Left renal pelvis (tissue), 4 donors: ENCODE results near the gene ARHGAP26. TPM values are rescaled to one million over a fixed set of nuclear protein-coding genes. Genes with fewer than 3 reads are reported as not detected.
"Not testable (repeated sequence)": the region's sequence is repeated elsewhere in the genome, so short reads cannot be mapped to it uniquely, and the experiment has no call there.

Experiments used
- DNase-seq, 4 donors: peaks; one replicate each; pipeline ENCODE4 v3.0.0-alpha.2; 2013; ENCODE audit warnings: low read depth in 4 of 4, low spot score in 3 of 4
- polyA plus RNA-seq, 4 donors: library from polyadenylated mRNA; unstranded; fragments of 120-200 nt; gene quantifications; one replicate each; pipeline ENCODE4 v1.2.1, GENCODE V29; 2013; ENCODE audit not compliant: insufficient read length in 4 of 4

The ARHGAP26 gene
- polyA plus RNA-seq, 4 donors, result 9.9 to 12.9 (median 11.1) TPM

DNA sequence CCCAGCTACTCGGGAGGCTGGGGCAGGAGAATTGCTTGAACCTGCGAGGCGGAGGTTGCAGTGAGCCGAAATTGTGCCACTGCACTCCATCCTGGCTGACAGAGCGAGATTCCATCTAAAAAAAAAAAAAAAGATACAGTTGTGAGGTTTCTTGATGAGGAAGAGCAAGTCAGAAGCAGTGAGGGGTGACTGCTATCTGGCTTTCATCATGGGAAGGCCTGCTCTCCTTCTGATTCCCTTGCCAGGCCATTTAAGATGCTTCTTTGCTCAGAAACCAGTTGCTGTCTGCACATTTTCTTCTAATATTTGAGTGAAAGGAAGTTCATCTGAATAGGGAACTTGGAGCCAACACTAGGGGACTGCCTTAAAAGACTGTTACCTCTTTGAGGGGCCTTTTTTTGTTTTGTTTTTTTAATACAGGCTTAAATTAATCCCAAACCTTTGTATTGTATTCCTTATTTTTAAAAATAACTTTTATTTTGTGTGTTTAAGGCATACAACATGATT, 201.9 kb downstream of the ARHGAP26 start:
- DNase-seq, result no peak

DNA sequence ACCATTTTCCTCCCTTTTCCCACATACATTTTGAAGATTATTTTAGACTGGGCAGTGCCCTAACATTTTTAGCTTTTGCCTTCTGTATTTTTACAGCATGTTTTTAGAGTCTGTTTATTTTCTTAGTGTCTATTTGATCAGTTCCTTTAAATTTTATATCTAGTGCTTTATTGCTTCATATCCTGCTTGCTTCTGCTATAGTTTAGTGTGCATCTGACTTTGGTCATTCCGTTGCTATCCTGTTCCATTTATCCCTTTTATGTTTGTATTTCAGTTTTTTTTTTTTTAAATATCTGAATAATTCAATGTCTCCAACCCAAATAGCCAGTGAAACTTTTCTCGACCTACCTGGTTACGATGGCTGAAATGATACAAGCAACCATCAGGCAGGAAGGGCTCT, 203.8 kb downstream of the ARHGAP26 start:
- no peak for DNase-seq

DNA sequence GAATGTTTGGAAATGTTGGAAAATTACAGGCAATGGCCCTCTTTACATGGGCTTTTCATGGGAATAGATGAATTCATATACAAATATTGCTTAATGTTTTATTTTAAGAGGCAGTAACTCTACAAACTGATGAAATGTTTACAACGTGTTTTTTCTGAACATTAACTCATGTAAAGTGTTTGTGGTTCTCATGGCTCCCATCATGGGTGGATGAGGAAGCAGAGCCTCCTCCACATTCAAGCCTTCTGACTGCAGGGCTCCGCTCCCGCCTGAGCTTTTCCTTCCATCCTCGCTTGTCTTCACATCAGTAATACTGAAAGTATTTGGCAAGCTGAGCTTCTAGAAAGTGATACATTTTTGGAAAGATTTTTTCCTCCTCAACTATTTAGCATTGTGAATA, 204.2 kb downstream of the ARHGAP26 start:
- DNase-seq, result no peak

DNA sequence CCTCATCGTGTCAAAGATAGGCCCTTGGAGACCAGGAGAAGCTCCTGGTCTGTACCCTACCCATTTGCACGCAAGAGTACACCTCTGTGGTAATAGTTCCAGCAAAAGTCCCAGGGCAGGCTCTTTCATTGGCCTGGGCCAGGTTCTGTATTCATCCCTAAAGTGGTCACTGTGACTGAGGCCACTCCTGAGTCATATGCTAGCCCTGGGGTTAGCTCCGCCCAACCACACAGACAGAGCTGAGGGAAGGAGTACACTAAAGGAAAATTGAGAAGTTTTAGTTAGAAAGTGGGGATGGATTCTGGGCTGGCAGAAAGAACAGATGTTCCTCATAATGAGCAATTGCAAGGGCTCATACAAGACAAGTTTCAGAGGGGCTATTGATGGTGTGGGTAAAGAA, 206.7 kb downstream of the ARHGAP26 start:
- no peak for DNase-seq

DNA sequence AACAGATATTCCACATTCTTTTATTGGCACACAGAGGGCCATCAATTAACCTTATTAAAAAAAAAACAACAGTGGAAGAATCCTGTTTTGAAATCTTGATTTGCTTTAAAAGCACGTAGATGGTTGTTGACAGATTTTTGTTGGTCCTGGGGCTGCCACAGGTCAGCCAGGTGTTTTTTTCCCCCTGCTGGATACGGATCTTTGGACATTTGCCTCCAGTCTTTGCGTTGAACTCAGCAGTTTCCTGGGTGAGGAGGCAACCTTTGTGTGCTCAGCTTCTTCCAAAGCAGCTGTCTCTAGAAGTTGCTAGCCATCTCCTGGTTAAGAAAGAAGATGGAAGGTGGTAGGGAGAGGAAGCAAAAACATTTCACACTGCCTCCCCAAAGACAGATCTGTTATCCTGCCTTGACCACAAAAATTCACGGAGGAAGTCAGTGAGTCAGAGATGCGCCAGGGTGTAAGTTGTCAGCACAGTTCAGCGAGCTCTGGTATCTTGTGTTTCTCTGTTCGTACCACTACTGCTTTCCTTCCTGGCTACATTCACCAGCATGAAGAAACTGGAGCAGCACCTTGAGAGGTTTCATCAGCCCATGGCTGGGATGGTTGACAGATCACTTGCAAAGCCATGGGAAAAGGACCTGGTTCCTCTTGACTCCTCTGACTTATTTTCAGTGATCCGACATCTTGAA, 207.3 kb downstream of the ARHGAP26 start:
- no peak for DNase-seq

DNA sequence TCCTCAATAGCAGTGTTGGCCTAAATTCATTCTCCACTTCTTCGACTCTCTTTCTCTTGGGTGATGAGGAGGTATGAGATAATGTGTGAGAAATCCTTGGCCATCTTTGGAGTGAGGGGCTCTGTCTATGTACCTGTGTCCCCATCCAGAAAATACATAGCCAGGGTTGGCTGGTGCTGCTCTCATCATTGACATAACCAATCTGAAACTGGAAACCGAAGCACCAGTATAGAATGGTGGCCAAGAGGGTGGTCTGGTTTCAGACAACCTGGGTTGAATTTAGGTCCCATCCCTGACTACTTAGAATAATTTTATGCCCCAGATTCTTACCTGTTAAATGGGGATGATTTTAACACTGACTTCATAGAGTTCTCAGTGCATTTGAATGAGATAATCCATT, 208.1 kb downstream of the ARHGAP26 start:
- no peak for DNase-seq

DNA sequence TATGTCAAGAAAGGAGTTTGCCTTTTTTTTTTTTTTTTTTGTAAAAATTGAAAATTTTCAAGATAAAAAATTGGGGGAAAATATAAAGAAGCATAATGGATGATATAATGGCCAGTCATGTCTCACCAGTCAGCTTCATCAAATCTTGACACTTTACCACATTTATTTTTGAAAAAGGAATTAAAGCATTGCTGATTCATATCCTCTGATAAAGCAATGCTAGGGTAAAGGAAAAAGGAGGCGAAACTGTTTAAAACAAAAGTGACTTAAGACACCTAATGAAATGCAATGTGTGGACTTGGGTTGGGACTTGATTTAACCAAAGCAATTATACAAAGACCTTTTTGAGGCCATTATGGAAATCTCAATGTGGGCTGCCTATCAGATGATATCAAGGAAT, 208.5 kb downstream of the ARHGAP26 start:
- no peak for DNase-seq

DNA sequence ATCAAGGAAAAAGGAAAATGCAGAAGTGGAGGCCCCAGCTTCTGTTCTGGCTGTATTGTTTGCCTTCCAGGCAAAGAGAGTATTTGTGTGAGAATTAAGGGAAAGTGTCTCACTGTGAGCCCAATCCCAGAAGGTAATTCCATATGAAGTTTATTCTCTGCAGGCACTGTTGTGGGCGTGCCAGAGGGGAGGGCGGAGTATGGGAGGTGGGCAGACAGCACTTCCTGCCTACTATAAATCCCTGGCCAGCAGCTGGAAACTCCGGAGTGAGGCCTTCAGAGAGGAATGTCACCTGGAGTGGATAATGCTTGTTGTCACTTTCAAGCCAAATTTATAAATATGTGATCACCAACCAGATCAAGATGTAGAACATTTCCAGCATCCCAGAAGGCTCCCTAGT, 209.5 kb downstream of the ARHGAP26 start:
- DNase-seq, result no peak

DNA sequence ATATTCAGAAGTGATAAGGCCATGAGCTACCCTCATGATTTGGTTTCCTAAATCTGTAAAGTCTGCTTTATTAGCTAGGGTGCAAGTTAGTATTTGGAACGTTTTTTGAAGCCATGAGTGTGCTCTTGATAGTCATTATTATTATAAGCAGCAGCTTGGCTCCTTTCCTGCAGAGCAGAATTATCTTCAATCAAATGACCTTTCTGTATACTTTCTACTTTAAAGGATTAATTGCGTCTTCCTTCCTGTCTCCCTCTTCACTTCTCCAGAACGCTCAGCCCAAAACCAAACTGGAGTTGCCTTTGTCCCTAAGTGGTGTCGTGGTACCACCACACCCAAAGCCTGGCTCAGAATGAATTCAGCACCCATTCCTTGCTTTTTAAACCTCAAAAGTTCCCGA, 211.3 kb downstream of the ARHGAP26 start:
- DNase-seq, result no peak

DNA sequence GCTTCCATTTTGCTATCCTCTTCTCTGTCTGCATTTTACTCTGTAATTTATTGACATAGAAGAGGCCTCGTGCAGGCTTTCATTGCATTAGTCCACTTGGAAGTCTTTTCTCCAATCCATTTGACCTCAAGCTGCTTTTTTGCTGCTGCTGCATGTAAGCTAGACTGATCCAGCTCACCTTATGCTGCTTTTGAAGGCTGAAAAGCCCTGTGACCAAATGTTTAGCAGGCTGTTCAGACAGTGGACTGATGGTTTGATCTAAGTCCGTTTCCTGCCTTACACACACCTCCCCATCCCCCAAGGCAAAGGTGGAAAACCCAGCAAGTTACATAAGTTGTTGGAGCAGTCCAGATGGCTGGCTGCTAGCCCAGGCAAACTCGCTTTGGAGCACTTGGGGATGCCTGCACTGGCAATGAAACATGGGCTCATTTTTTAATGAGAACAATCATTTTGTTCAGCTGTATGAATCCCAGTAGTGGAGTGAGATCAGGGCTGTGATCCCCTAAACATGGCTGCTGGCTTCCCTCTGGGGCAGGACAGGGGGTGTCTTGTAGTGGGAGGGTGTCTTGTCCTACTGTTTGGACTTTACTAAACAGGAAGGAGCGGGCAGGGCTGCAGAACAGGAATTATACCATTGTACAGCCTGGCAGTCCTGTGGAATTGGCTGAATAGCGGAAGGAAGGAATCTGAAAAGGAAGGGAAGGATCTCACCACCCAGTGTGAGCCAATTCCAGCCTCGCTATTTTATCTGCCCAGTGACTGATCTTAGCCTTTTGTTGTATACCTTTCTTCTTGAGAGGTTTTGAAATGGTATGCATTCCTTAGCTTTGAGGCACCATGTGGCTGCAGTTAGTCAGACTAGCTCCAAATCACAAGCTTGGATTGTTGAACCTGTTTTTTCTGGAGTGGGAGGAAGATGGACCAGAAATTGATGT, 212.0 kb downstream of the ARHGAP26 start:
- peak in 2 of 4 donors; percentile 40 to 44 for DNase-seq

DNA sequence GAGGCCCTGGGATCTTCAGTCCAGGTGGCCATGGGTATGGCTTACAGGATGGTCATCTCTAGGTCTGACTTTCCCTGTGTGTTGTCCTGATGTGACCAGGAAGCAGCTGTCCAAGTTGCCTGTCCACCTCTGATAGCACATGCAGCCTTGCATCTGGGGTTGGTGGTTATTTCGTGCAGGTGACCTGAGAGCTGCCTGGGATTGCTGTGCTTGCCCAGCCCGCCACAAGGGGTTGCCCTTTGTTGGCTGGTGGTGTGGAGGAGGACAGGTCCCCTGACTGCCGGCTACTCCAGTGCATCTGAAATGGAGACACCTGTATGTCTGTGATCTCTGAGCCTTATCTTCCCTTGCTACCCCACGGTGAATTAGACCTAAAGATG, 212.6 kb downstream of the ARHGAP26 start:
- no peak for DNase-seq

DNA sequence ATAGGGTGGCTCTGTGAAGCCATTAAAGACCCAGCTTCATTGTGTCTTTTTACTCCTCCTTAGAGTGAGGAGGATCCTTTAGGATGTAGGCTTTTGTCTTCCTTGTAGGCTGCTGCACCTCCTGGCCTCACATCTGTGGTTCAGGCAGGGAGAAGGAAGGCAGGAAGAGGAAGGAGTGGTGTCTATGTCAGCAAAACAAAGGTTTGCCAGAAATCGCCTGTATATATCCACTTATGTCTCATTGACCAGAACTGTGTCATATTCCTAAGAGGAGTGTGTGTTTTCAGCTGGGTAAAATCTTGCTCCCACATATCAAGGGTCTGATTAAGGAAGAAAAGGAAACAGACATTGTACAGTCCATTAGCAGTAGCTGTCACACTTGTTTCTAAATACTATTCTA, 213.8 kb downstream of the ARHGAP26 start:
- no peak for DNase-seq

DNA sequence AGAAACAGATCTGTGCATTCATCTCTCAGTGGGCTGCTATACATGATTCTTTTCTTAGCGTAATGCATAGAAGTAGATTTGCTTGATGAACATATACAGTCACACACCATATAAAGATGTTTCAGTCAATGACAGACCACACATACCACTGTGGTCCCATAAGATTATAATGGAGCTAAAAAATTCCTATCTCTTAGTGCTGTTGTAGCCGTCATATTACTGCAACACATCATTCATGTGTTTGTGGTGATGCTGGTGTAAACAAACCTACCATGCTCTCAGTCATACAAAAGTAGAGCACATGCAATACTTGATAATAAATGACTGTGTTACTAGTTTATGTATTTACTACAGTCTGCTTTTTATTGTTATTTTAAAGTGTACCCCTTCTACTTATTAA, 214.3 kb downstream of the ARHGAP26 start:
- DNase-seq, result no peak

DNA sequence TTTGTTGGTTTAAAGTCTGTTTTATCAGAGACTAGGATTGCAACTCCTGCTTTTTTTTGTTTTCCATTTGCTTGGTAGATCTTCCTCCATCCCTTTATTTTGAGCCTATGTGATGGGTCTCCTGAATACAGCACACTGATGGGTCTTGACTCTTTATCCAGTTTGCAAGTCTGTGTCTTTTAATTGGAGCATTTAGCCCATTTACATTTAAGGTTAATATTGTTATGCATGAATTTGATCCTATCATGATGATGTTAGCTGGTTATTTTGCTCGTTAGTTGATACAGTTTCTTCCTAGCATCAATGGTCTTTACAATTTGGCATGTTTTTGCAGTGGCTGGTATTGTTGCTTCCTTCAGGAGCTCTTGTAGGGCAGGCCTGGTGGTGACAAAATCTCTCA, 219.1 kb downstream of the ARHGAP26 start:
- DNase-seq, result not testable (repeated sequence)

DNA sequence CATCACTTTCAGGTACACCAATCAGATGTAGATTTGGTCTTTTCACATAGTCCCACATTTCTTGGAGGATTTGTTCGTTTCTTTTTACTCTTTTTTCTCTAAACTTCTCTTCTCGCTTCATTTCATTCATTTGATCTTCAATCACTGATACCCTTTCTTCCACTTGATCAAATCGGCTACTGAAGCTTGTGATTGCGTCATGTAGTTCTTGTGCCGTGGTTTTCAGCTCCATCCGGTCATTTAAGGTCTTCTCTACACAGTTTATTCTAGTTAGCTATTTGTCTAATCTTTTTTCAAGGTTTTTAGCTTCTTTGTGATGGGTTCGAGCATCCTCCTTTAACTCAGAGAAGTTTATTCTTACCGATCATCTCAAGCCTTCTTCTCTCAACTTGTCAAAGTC, 219.9 kb downstream of the ARHGAP26 start:
- DNase-seq, result not testable (repeated sequence)

DNA sequence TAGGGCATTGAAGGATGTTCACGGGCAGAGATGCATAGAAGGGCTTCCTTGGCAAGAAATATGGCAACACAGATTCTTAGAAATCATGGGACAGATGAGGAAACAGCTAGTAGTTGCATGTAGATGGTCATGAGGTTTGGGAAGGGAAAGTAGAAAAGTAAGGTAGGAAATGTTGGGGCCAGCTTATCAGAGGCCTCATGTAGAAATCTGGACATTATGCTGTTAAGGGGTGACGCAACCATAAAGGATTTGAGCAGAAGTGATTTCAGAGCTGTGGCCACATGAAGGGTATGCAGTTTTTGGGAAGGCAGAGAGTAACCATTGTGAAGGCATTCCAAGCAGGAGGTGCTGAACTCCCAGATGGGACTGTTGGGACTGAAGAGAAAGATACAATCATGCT, 224.0 kb downstream of the ARHGAP26 start:
- no peak for DNase-seq

DNA sequence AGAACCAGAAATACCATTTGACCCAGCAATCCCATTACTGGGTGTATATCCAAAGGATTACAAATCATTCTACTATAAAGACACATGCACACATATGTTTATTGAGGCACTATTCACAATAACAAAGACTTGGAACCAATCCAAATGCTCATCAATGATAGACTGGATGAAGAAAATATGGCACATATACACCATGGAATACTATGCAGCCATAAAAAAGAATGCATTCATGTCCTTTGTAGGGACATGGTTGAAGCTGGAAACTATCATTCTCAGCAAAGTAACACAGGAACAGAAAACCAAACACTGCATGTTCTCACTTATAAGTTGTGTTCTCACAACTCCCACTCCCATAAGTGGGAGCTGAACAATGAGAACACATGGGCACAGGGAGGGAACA, 225.4 kb downstream of the ARHGAP26 start:
- not testable (repeated sequence) for DNase-seq

DNA sequence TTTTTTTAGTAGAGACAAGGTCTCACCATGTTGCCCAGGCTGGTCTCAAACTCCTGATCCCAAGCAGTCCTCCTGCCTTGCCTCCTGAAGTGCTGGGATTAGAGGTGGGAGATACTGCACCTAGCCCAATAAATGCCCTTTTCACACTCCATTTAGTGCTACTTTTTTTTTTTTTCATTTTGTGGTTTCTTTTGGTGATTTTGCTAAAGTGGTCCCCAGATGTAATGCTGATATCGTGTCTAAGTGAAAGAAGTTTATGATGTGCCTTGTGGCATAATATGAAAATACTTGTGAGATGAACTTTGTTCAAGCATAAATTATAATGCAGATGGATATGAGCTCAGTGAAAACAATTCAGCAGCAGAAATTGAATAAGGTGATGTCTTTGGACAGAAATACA, 227.4 kb downstream of the ARHGAP26 start:
- DNase-seq, result no peak

DNA sequence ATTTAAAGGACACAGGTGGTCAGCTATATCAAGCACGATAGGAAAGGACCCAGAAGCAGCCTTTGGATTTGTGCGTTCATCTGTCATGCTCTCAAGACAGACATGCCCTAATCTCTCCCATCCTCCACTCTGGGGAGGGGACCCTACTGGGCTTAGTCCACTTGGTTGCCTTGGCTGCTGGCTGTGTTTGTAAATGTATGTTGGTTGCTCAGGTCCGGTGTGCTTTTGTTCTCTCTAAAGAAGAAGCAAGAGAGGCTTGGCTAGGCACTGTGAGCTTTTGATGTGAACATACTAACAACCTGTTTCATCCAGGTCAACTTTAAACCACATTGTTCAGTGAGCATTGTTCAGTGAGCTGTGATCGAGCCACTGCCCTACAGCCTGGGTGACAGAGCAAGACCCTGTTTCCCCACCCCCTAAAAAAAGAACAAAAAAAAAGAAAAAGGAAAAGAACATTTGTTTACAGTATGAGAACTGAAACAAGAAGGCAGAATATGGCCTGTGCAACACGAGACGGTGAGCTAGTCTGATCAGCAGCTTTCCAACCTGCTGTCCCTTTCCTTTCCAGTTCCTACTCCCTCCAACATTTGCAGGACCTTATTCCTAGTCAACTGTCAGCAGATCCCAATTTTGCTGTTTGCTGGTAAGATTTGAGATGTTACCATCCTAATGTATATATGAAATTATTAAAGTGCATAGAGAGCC, 228.3 kb downstream of the ARHGAP26 start:
- no peak for DNase-seq

DNA sequence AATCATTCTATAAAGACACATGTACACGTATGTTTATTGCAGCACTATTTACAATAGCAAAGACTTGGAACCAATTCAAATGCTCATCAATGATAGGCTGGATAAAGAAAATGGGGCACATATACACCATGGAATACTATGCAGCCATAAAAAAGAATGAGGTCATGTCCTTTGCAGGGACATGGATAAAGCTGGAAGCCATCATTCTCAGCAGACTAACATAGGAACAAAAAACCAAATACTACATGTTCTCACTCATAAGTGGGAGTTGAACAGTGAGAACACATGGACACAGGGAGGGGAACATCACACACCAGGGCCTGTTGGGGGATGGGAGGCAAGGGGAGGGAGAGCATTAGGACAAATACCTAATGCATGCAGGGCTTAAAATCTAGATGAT, 230.4 kb downstream of the ARHGAP26 start:
- DNase-seq, result not testable (repeated sequence)

DNA sequence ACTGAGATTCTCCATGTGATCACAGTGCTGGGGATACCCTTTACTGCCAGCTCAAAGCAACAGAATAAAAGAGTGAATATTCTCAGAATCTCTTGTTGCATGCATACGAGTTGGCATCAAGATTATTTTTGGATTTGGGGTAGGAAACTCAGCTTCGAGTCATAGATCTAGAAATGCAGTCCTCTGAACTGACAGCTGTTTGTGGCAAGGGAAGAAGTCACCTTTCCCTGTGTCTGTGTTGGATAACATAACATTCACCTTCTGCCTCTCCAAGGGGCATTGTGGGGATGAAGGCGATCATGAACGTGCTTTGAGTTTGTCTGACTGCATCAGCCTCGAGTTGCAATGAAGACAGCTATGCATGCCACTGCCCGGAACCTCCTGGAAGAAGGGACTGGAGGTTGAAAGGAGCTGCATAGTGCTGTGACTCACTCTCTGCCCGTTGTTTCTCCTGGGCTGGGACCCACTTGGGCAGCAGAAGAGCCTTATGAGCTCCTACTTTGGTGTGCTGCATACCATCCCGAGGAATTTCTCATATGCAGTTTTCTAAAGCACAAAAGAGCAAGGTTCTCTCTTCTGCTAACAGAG, 231.7 kb downstream of the ARHGAP26 start:
- no peak for DNase-seq
